D721Med (cell line): Measurements from ENCODE around the gene CTBP1.

ENCODE experiments used
- DNase-seq: peaks from one replicate; pipeline ENCODE4 v3.0.0; 2011; ENCODE audit warnings: low spot score; ENCODE audit not compliant: insufficient read length
- FAIRE-seq: peaks from 2 replicates; lab custom pipeline; 2011; peaks lifted over from hg19 to GRCh38; lab: Jason Lieb, UNC
- TF ChIP-seq, protein P1 (sequence below): IDR thresholded peaks from 2 replicates; pipeline ENCODE4 v1.5.1; 2012; ENCODE audit warnings: mild to moderate bottlenecking, control low read depth; ENCODE audit not compliant: insufficient read depth; ENCODE audit errors: missing control alignments

The CTBP1 gene

DNA sequence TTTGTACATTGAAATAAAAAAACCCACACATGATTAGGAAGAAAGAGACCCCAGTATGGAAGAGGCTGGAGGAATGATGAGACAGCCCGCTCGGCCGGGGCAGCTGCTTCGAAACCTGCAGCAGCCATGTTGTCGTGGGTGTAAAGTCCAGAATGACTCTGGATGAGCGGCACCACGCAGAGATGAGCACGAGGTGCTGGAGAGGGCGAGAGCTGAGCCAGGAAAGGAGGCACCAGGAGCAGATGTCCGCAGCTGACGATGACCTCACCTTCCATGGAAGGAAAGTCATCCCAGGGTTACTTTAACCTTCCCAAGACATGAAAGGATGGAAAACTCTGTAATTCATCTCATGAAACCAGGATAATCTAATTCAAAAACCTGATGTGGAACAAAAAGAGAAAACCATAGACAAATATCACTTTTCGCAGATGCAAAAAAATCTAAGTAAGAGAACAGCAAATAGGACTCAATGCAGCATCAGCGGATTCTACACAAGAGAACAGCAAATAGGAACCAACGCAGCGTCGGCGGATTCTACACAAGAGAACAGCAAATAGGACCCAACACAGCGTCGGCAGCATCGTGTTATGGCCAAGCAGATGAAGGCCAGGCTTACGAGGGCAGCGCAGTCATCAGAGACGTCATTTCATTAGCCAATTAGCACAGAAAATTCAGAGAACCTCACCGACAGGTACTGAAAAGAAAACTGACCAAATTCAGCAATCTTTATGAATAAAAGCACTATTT, 50.7 kb downstream of the CTBP1 start:
- FAIRE-seq (no peak), DNase-seq (no peak)
- TF ChIP-seq, protein P1, sequence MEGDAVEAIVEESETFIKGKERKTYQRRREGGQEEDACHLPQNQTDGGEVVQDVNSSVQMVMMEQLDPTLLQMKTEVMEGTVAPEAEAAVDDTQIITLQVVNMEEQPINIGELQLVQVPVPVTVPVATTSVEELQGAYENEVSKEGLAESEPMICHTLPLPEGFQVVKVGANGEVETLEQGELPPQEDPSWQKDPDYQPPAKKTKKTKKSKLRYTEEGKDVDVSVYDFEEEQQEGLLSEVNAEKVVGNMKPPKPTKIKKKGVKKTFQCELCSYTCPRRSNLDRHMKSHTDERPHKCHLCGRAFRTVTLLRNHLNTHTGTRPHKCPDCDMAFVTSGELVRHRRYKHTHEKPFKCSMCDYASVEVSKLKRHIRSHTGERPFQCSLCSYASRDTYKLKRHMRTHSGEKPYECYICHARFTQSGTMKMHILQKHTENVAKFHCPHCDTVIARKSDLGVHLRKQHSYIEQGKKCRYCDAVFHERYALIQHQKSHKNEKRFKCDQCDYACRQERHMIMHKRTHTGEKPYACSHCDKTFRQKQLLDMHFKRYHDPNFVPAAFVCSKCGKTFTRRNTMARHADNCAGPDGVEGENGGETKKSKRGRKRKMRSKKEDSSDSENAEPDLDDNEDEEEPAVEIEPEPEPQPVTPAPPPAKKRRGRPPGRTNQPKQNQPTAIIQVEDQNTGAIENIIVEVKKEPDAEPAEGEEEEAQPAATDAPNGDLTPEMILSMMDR = no peak

DNA sequence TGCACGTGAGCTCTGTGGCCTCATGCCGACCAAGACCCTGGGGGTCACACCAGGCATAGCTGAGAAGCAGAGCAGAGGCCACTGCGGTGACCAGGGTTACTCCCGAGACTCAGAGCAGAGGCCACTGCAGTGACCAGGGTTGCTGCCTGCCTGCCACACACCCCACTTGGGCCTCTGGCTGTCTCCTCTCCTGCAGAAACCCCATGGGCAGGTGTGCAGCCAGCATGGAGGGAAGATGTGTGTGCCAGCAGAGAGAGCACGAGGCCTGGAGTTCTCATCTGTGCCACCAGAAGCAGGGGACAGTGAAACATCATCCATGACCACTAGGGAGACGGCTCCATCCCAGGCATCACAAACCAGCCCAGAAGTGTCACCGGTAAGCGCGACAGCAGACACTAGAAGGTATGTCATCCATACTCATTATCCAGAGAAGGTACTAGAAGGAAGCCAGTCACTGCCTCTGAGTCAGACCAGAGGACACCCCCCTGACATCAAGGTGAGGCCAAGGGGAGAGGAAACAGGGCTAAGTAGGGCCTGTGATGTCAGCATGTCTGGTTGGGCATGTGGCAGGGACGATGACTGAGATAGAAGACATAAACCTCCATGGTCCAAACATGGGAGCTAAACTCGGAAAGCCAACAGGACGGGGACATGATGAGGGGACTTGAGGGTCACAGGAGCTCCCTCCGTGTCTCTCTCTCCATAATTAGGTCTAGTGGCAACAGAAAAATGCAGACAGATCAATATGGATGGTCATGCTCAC, 52.3 kb downstream of the CTBP1 start:
- TF ChIP-seq, protein P1 = no peak
- DNase-seq (no peak), FAIRE-seq (no peak)

DNA sequence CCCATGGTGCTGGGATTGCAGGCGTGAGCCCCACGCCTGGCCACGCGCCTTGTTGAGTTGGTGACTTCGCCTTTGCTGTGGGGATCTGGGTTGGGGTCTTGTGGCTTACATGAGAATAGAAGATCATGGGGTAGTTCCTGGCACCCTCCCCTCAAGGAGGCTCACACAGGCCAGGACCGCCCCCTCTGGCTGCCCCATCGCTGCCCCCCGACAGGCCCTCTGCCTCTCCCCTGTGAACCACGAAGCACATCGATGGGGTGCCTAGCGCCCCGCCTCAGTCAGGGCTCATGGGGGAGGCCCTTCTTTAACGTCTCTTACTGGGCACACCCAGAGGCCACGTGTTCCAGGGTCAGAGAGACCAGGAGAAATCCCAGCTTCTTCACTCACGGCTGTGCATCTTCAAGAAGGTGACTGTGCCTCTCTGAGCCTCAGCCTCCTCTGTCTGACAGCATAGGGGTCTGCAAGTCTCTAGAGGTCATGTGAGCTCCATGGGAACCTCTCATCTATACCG, 53.0 kb downstream of the CTBP1 start:
- TF ChIP-seq, protein P1 = no peak
- no peak for FAIRE-seq
- DNase-seq = no peak

DNA sequence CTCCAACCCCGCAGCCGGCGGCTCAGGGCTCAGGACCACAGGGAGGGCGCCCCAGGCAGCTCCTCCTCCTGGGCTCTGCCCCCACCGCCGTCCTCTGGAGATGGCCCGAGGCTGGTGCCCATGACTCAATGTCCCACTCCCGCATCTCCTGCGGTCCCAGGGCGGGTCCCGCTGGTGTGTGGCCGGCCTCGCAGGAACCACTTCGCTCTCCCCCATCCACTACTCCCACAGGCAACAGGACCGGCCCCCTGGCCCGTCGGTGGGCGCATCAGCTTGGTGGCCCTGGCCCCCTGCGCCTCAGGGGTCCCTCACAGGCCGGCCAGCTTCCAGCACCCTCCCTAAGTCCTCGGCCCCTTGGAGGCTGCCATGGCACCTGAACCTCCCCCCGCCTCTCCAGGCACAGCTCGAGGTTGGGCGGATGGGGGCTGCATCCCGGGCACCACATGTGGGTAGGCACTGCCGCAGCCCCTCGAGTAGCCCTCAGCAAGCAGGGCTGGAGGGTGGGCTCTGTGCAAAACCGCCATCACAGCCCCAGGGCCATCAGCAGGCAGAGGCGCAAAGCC, 53.7 kb downstream of the CTBP1 start:
- DNase-seq (no peak), FAIRE-seq (no peak)
- TF ChIP-seq, protein P1 = no peak

DNA sequence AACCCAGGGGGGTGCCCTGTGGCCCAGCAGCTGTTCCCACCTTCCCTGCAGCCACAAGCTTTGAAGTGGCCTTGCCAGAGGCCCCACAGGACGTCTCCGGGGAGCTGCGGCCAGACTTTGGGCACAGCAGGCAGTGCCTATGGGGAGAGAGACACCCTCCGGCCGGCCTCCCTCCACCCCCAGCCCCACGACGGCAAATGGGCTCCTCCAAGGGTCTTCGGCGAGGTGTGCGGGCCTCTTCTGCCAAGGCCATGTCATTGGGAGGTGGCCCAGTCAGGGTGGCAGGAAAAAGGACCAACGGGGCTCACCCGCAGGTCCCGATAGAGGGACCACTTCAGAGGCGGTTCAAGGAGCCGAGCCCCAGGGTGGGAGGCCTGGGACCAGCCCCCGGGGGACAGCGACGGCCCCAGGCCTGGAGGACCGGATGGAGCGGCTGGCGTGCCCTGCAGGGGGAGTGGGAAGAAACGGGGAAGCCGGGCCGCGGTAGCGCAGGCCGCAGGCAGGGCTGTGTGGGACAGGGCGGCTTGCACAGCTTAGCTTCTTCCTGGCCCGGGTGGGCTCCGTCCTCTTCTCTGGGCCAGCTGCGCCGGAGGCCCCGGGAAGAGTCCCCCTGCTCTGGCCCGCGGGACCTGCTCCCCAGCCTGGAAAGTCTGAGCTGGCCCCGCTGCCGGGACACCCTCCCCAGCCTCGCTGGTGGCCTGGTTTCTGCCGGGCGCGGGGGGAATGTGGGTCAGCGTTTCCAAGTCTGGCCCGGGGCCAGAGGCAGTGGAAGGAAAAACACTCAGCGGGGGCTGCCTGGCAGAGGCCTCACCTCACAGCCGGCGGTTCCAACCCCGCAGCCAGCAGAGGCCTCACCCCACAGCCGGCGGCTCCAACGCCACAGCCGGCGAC, 54.7 kb downstream of the CTBP1 start:
- FAIRE-seq = no peak
- no peak for DNase-seq
- TF ChIP-seq, protein P1 = no peak

DNA sequence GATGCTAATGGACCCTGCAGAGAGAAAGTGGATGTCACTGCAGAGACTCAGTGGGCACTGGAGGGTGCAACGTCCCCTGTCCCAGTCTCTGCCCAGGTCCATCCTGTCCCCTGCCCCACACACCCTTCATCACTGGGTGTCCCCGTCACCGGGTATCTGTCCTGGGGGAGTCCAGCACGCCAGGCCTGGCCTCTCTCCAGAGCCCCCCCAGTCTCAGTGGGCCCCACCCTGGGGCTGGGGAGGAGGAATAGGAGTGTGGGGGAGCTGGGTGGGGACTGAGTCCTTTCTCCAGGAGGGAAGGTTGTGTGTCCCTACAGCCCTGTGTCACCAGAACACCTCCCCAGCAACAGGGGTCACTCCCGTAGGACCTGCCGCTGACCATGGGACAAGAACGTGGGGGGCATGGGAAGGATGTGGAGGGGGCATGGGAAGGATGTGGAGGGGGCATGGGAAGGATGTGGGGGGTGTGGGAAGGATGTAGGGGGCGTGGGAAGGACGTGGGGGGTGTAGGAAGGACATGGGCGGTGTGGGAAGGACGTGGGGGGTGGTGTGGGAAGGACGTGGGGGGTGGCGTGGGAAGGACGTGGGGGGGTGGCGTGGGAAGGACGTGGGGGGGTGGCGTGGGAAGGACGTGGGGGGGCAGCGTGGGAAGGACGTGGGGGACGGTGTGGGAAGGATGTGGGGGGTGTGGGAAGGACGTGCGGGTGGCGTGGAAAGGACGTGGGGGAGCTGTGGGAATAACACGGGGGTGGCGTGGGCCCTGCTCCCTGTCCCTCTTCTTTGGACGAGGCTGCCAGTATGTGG, 55.5 kb downstream of the CTBP1 start:
- no peak for FAIRE-seq
- TF ChIP-seq, protein P1 = no peak
- DNase-seq = no peak
